OCI-LY1 (cell line): ENCODE measurements around the gene BCL2L12.

Experiments
- H2AFZ ChIP-seq: fragments of 200-600 bp; sonication (generic), shearing (Covaris generic); 2 replicates; pipeline ENCODE4 v1.6.0; 2014; ENCODE audit warnings: antibody characterized with exemption, mild to moderate bottlenecking, low read length
- H3F3A ChIP-seq: fragments of 200-600 bp; sonication (generic), shearing (Covaris generic); 2 replicates; pipeline ENCODE4 v1.6.0; 2014; ENCODE audit warnings: mild to moderate bottlenecking, antibody characterized with exemption, low read length, moderate library complexity; ENCODE audit not compliant: insufficient read depth
- H3K27ac ChIP-seq: fragments of 200-600 bp; sonication (generic); 2 replicates; pipeline ENCODE4 v1.5.1; 2014; ENCODE audit warnings: low read length, mixed run types, mild to moderate bottlenecking, low read depth; ENCODE audit not compliant: poor library complexity, severe bottlenecking
- H3K27me3 ChIP-seq: fragments of 200-600 bp; sonication (generic); 2 replicates; pipeline ENCODE4 v1.6.0; 2014; ENCODE audit warnings: antibody characterized with exemption, mild to moderate bottlenecking, low read length, moderate library complexity; ENCODE audit not compliant: insufficient read depth
- H3K36me3 ChIP-seq: fragments of 200-600 bp; sonication (generic); 2 replicates; pipeline ENCODE4 v1.6.1; 2014; ENCODE audit warnings: mild to moderate bottlenecking, antibody characterized with exemption, low read length, moderate library complexity, mixed read lengths; ENCODE audit not compliant: insufficient read depth
- H3K4me1 ChIP-seq: fragments of 200-600 bp; sonication (generic); 2 replicates; pipeline ENCODE4 v1.5.1; 2014; ENCODE audit warnings: mild to moderate bottlenecking, low read length, moderate library complexity; ENCODE audit not compliant: insufficient read depth, severe bottlenecking
- H3K4me2 ChIP-seq: fragments of 200-600 bp; sonication (generic), shearing (Covaris generic); 2 replicates; pipeline ENCODE4 v1.6.1; 2014; ENCODE audit warnings: low read length
- H3K4me3 ChIP-seq: fragments of 200-600 bp; sonication (generic); 2 replicates; pipeline ENCODE4 v1.5.1; 2014; ENCODE audit warnings: low read length, low read depth, mild to moderate bottlenecking, mixed read lengths; ENCODE audit not compliant: poor library complexity, severe bottlenecking
- H3K79me2 ChIP-seq: fragments of 200-600 bp; shearing (Covaris generic); 2 replicates; pipeline ENCODE4 v1.6.1; 2016; ENCODE audit warnings: mixed run types, low read length, mixed read lengths; ENCODE audit not compliant: insufficient read depth
- H3K9ac ChIP-seq: fragments of 200-600 bp; sonication (generic), shearing (Covaris generic); 2 replicates; pipeline ENCODE4 v1.6.1; 2014; ENCODE audit warnings: mild to moderate bottlenecking, low read length, mixed read lengths
- H3K9me2 ChIP-seq: fragments of 200-600 bp; sonication (generic), shearing (Covaris generic); 2 replicates; pipeline ENCODE4 v1.6.1; 2014; ENCODE audit warnings: low read depth, mild to moderate bottlenecking, low read length, mixed read lengths
- H3K9me3 ChIP-seq: fragments of 200-600 bp; shearing (Covaris generic); 2 replicates; pipeline ENCODE4 v1.6.1; 2014; ENCODE audit warnings: low read length, mixed read lengths
- H4K20me1 ChIP-seq: fragments of 200-600 bp; sonication (generic), shearing (Covaris generic); 2 replicates; pipeline ENCODE4 v1.6.0; 2016; ENCODE audit warnings: mild to moderate bottlenecking, low read length; ENCODE audit not compliant: insufficient read depth
- EZH2 ChIP-seq: fragments of 200-600 bp; sonication (generic), shearing (Covaris generic); IDR thresholded peaks from 2 replicates; pipeline ENCODE4 v1.8.0; 2017; ENCODE audit warnings: borderline replicate concordance, mixed run types, mild to moderate bottlenecking, antibody characterized with exemption, low read length, moderate library complexity, mixed read lengths
- TF ChIP-seq, protein P1 (sequence below): fragments of 200-600 bp; sonication (generic), shearing (Covaris generic); IDR thresholded peaks from 2 replicates; pipeline ENCODE4 v1.5.1; 2017; ENCODE audit warnings: mild to moderate bottlenecking, antibody characterized with exemption, low read length, moderate library complexity, mixed read lengths

Gene BCL2L12

DNA sequence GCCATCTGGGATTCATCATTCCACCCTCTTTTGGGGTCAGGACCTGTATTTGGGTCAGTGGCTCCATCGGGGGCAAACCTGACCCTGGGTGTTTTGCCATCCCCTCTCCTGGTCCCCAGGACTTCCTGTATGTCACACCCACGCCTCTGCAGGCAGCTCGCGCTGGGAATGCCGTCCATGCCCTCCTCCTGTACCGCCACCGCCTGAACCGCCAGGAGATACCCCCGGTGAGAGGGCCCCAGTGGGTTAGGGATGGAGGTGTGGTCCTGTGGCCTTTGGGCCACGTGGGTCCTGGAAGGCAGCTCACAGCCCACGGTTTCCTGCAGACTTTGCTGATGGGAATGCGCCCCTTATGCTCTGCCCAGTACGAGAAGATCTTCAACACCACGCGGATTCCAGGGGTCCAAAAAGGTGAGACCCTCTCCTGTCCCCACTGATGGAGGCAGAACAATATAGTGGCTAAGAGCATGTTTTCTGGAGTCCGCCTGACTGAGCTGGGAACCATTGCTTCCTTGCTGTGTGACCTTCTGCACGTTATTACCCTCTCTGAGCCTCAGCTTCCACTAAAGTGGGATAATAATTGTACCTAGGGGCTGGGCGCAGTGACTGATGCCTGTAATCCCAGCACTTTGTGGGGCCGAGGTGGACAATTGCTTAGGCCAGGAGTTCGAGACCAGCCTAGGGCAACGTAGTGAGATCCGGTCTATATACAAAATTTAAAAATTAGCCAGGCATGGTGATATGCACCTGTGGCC, 39.3 kb downstream of the BCL2L12 start:
- H4K20me1 ChIP-seq, result no peaks in the 10 kb centered on the region
- H3K4me3 ChIP-seq, result no peak overlapping the region
- H3K9ac ChIP-seq, result no peak overlapping the region
- no peaks in the 10 kb centered on the region for H3K9me3 ChIP-seq
- no peak overlapping the region for H3K27ac ChIP-seq
- no peak for TF ChIP-seq EZH2
- TF ChIP-seq, protein P1, sequence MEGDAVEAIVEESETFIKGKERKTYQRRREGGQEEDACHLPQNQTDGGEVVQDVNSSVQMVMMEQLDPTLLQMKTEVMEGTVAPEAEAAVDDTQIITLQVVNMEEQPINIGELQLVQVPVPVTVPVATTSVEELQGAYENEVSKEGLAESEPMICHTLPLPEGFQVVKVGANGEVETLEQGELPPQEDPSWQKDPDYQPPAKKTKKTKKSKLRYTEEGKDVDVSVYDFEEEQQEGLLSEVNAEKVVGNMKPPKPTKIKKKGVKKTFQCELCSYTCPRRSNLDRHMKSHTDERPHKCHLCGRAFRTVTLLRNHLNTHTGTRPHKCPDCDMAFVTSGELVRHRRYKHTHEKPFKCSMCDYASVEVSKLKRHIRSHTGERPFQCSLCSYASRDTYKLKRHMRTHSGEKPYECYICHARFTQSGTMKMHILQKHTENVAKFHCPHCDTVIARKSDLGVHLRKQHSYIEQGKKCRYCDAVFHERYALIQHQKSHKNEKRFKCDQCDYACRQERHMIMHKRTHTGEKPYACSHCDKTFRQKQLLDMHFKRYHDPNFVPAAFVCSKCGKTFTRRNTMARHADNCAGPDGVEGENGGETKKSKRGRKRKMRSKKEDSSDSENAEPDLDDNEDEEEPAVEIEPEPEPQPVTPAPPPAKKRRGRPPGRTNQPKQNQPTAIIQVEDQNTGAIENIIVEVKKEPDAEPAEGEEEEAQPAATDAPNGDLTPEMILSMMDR, result no peak
- no peaks in the 10 kb centered on the region for H3K9me2 ChIP-seq
- H3K4me1 ChIP-seq, result no peaks in the 10 kb centered on the region
- H2AFZ ChIP-seq, result no peak overlapping the region
- no peaks in the 10 kb centered on the region for H3K36me3 ChIP-seq
- H3F3A ChIP-seq, result no peaks in the 10 kb centered on the region
- no peaks in the 10 kb centered on the region for H3K79me2 ChIP-seq
- H3K4me2 ChIP-seq, result no peak overlapping the region
- peaks cover 9% of the 10 kb centered on the region; the same call in 1 of the 2 replicates for H3K27me3 ChIP-seq

DNA sequence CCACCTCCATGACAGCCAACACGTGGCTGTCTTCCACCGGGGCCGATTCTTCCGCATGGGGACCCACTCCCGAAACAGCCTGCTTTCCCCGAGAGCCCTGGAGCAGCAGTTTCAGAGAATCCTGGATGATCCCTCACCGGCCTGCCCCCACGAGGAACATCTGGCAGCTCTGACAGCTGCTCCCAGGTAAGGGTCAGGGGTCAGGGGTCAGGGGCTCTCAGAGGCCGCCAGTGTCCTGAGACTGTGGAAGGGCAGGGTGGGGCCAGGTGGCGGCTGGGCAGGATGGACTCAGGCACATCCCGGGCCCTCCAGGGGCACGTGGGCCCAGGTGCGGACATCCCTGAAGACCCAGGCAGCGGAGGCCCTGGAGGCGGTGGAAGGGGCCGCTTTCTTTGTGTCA, 40.2 kb downstream of the BCL2L12 start:
- H3K79me2 ChIP-seq, result no peaks in the 10 kb centered on the region
- H3K4me2 ChIP-seq, result no peak overlapping the region
- H4K20me1 ChIP-seq, result no peaks in the 10 kb centered on the region
- no peak for TF ChIP-seq EZH2
- TF ChIP-seq, protein P1, result no peak
- H3K9me2 ChIP-seq, result no peaks in the 10 kb centered on the region
- H3K36me3 ChIP-seq, result no peaks in the 10 kb centered on the region
- no peak overlapping the region for H3K9ac ChIP-seq
- H3K27ac ChIP-seq, result no peak overlapping the region
- H3K9me3 ChIP-seq, result no peaks in the 10 kb centered on the region
- no peak overlapping the region for H2AFZ ChIP-seq
- no peak overlapping the region for H3K4me3 ChIP-seq
- H3K27me3 ChIP-seq, result peaks cover 9% of the 10 kb centered on the region; the same call in 1 of the 2 replicates
- no peaks in the 10 kb centered on the region for H3K4me1 ChIP-seq
- no peaks in the 10 kb centered on the region for H3F3A ChIP-seq

DNA sequence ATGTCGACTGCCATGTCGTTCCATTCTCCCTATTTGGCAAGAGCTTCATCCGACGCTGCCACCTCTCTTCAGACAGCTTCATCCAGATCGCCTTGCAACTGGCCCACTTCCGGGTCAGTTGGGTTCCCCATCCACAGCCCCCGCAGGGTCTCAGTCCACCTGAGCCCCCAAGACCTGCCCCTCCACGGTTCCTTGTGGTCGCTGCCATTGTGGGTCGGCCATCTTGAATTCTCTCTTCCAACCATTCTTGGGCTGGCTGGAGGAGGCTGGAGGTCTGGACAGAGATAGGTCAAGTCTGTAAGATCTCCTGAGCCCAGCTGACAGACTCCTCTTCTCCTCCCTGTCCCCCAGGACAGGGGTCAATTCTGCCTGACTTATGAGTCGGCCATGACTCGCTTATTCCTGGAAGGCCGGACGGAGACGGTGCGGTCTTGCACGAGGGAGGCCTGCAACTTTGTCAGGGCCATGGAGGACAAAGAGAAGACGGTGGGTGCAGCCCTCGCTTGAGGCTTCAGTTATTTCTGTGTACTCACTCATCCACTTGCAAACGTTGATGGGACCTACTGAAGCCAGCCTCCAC, 44.7 kb downstream of the BCL2L12 start:
- Histone ChIP-seq H3K27ac (no peak overlapping the region), H2AFZ (no peak overlapping the region), H3K27me3 (peaks cover 9% of the 10 kb centered on the region; the same call in 1 of the 2 replicates), H3K4me1 (no peaks in the 10 kb centered on the region), H3K9ac (no peak overlapping the region), H3K4me2 (no peak overlapping the region), H4K20me1 (no peaks in the 10 kb centered on the region), H3K79me2 (no peaks in the 10 kb centered on the region), H3K36me3 (no peaks in the 10 kb centered on the region), H3K9me3 (no peaks in the 10 kb centered on the region), H3K4me3 (no peak overlapping the region), H3K9me2 (no peaks in the 10 kb centered on the region), H3F3A (no peaks in the 10 kb centered on the region)
- TF ChIP-seq EZH2, result no peak
- TF ChIP-seq, protein P1, result no peak
